HG02840 (cell line): ENCODE results near the gene ATP6V0E1.

Experiments used
- ATAC-seq: cut with Tn5 transposase; IDR thresholded peaks from one replicate; pipeline ENCODE4 v1.9.1; 2021; ENCODE audit warnings: mild to moderate bottlenecking, moderate library complexity, moderate number of reproducible peaks; ENCODE audit not compliant: unreplicated experiment, low FRiP score

ATP6V0E1 gene

GRCh38 chr5:172983542-172984243, at the start of gene ATP6V0E1:
Gene ATP6V0E1 (plus strand): TSS chr5:172983771. CDS start chr5:172983861, 90 bp downstream.
- peak; percentile 89 for ATAC-seq

- no peak for ATAC-seq
Observed at GRCh38 chr5:172935096-172935495, 48.5 kb upstream of the ATP6V0E1 start.

GRCh38 chr5:172936401-172936800, 47.2 kb upstream of the ATP6V0E1 start:
- ATAC-seq = no peak

- ATAC-seq = no peak
Observed at GRCh38 chr5:172939071-172939470, 44.5 kb upstream of the ATP6V0E1 start.

- ATAC-seq = no peak
Observed at GRCh38 chr5:172939611-172940267, 43.8 kb upstream of the ATP6V0E1 start.

GRCh38 chr5:172940268-172941066, 43.1 kb upstream of the ATP6V0E1 start:
- no peak for ATAC-seq

GRCh38 chr5:172941067-172941516, 42.5 kb upstream of the ATP6V0E1 start:
- ATAC-seq = no peak

GRCh38 chr5:172942556-172942955, 41.0 kb upstream of the ATP6V0E1 start:
- no peak for ATAC-seq

GRCh38 chr5:172943283-172943841, 40.2 kb upstream of the ATP6V0E1 start:
- ATAC-seq = no peak

- no peak for ATAC-seq
Observed at GRCh38 chr5:172943906-172944305, 39.7 kb upstream of the ATP6V0E1 start.

- no peak for ATAC-seq
Observed at GRCh38 chr5:172944741-172945140, 38.8 kb upstream of the ATP6V0E1 start.

GRCh38 chr5:172945151-172945550, 38.4 kb upstream of the ATP6V0E1 start:
- no peak for ATAC-seq

- no peak for ATAC-seq
Observed at GRCh38 chr5:172946146-172946545, 37.4 kb upstream of the ATP6V0E1 start.

GRCh38 chr5:172949426-172949825, 34.1 kb upstream of the ATP6V0E1 start:
- no peak for ATAC-seq

GRCh38 chr5:172950176-172950965, 33.2 kb upstream of the ATP6V0E1 start:
- ATAC-seq = no peak

- no peak for ATAC-seq
Observed at GRCh38 chr5:172951371-172952033, 32.1 kb upstream of the ATP6V0E1 start.

GRCh38 chr5:172952034-172952511, 31.5 kb upstream of the ATP6V0E1 start:
- no peak for ATAC-seq

GRCh38 chr5:172953776-172954675, 29.5 kb upstream of the ATP6V0E1 start:
- no peak for ATAC-seq
